MV-4-11 (cell line): ENCODE results near the gene KDSR.

Experiments
- DNase-seq: peaks from one replicate; lab custom pipeline; 2025; lab: John Stamatoyannopoulos, UW

KDSR gene

GRCh38 chr18:63321291-63321690, 45.7 kb downstream of the KDSR start:
- DNase-seq, result peak; percentile 51

GRCh38 chr18:63320975-63321265, 46.1 kb downstream of the KDSR start:
- no peak for DNase-seq

- DNase-seq, result peak; percentile 85
These were observed 46.7 kb downstream of the KDSR start for GRCh38 chr18:63320123-63320974.

GRCh38 chr18:63319383-63320122, 47.5 kb downstream of the KDSR start, which contains the start of gene BCL2:
Gene BCL2, minus strand, starts transcription at chr18:63319769.
- no peak for DNase-seq

GRCh38 chr18:63318889-63319382, 48.1 kb downstream of the KDSR start:
- no peak for DNase-seq

- DNase-seq, result peak; percentile 61
These were observed 48.8 kb downstream of the KDSR start for GRCh38 chr18:63317982-63318888.

GRCh38 chr18:63317556-63317946, 49.5 kb downstream of the KDSR start:
- DNase-seq, result no peak

- no peak for DNase-seq
These were observed 50.1 kb downstream of the KDSR start for GRCh38 chr18:63316612-63317555.

GRCh38 chr18:63315876-63316275, 51.1 kb downstream of the KDSR start:
- no peak for DNase-seq

GRCh38 chr18:63315131-63315662, 51.8 kb downstream of the KDSR start:
- no peak for DNase-seq

- DNase-seq, result peak; percentile 31
These were observed 52.8 kb downstream of the KDSR start for GRCh38 chr18:63314062-63314790.

GRCh38 chr18:63313396-63313917, 53.5 kb downstream of the KDSR start:
- no peak for DNase-seq

GRCh38 chr18:63312737-63313395, 54.1 kb downstream of the KDSR start:
- no peak for DNase-seq

- no peak for DNase-seq
These were observed 55.0 kb downstream of the KDSR start for GRCh38 chr18:63312019-63312409.

GRCh38 chr18:63311118-63312018, 55.6 kb downstream of the KDSR start:
- DNase-seq, result peak; percentile 31

GRCh38 chr18:63309422-63309821, 57.6 kb downstream of the KDSR start:
- DNase-seq, result no peak

GRCh38 chr18:63307551-63308200, 59.3 kb downstream of the KDSR start:
- DNase-seq, result peak; percentile 35
